Ammon's horn (tissue), 1 donor: Measurements from ENCODE around the gene MECP2.
A peak's percentile ranks its signal among the peaks of the same experiment; 100 is the strongest.
"Not testable (repeated sequence)": the region's sequence is repeated elsewhere in the genome, so short reads cannot be mapped to it uniquely, and the experiment has no call there.

Experiments used
- DNase-seq: peaks from one replicate; pipeline ENCODE4 v3.0.0-alpha.2; 2016; ENCODE audit warnings: low spot score

MECP2 gene

GRCh38 chrX:154097589-154098541 lies at the start of gene MECP2:
TSS of gene MECP2 (minus strand) at chrX:154097717.
- DNase-seq: peak; percentile 94

- not testable (repeated sequence) for DNase-seq
These were observed 46.5 kb upstream of the MECP2 start, which contains the start of gene OPN1LW for GRCh38 chrX:154144010-154144409. TSS of gene OPN1LW (plus strand) at chrX:154144243. CDS start at chrX:154144284, 41 bp downstream.

- DNase-seq: peak; percentile 5
These were observed 45.6 kb upstream of the MECP2 start for GRCh38 chrX:154142950-154143745.

GRCh38 chrX:154142386-154142785 lies 44.9 kb upstream of the MECP2 start:
- no peak for DNase-seq

DNA sequence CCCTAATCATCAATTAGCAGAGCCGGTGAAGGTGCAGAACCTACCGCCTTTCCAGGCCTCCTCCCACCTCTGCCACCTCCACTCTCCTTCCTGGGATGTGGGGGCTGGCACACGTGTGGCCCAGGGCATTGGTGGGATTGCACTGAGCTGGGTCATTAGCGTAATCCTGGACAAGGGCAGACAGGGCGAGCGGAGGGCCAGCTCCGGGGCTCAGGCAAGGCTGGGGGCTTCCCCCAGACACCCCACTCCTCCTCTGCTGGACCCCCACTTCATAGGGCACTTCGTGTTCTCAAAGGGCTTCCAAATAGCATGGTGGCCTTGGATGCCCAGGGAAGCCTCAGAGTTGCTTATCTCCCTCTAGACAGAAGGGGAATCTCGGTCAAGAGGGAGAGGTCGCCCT lies 43.2 kb upstream of the MECP2 start:
- no peak for DNase-seq

GRCh38 chrX:154140206-154140605 lies 42.7 kb upstream of the MECP2 start:
- DNase-seq: no peak

DNA sequence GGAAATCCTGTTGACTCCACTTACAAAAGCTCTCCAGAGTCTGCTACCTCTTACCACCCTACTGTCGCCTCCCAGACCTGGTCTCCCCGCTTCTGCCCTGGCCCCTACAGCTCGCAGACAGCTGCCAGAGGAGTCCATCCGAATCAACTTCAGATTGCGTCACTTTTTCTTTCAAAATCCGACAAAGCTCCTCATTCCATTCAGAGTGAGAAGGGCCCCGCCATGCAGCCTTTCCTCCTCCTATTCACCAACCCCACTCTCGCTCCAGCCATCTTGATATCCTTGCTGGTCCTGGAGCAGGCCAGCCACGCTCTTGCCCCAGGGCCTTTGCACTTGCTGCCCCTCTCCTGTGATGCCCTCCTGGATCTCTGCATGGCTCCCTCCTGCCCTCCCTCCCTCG lies 41.3 kb upstream of the MECP2 start:
- DNase-seq: no peak

GRCh38 chrX:154136627-154137161 lies 39.2 kb upstream of the MECP2 start:
- peak; percentile 11 for DNase-seq

- DNase-seq: no peak
These were observed 38.1 kb upstream of the MECP2 start for GRCh38 chrX:154135458-154136229.

GRCh38 chrX:154132366-154132765 lies 34.8 kb upstream of the MECP2 start:
- DNase-seq: no peak

DNA sequence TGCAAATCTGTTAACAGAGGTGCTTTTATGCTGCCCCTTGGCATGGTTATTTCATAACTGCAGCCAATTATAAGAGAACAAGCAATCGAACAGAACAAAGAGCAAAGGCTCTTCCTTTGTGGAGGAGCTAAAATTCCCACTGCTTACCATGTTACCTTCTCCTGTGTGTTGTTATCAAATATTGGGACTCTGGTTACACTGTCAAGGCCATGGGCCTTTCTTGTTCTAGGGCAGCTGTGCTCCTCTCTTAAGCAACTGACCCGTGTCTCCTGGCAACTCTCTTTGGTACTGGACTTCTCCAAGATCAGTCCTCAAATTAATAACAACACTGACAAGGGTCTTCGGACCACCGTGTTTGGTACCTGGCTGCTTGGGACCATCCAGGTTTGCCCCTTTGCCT lies 34.4 kb upstream of the MECP2 start:
- no peak for DNase-seq

- DNase-seq: no peak
These were observed 28.6 kb upstream of the MECP2 start for GRCh38 chrX:154126101-154126500.

GRCh38 chrX:154125391-154126040 lies 28.0 kb upstream of the MECP2 start:
- DNase-seq: peak; percentile 7

DNA sequence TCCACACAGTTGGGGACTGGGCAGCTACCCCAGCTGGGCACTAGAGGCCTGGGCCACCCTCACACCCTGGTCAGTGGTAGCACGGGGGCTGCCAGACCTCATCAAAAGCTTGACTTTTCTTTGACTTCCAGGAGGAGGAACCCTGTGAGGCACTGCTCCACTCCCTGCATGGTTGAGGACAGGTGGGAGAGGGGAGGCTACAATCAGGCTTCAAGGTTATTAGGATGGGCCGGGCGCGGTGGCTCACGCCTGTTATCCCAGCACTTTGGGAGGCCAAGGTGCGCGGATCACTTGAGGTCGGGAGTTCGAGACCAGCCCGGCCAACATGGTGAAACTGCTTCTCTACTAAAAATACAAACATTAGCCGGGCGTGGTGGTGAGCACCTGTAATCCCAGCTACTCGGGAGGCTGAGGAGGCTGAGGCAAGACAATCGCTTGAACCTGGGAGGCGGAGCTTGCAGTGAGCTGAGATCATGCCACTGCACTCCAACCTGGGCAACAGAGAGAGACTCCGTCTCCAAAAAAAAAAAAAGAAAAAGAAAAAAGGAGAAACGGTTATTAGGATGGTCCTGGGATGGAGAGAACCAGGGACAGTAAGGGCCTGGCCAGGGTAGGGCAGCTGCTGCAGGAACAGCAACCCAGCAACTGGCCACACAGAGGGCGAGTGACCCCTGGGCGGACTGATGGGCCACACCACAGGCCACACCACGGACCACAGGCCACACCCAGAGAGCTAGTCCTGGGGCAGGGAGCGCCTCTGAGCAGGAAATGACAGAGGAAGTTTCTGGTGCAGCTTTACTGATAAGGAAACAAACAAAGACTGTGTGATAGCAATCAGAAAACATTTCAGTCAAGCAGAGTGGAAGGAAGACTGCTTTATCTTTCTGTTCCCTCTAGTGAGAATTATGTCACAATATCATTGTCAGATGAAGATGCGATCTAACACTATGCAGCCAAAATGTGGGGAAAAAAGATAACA lies 26.0 kb upstream of the MECP2 start:
- peak; percentile 20 for DNase-seq

GRCh38 chrX:154121961-154122360 lies 24.4 kb upstream of the MECP2 start:
- no peak for DNase-seq

DNA sequence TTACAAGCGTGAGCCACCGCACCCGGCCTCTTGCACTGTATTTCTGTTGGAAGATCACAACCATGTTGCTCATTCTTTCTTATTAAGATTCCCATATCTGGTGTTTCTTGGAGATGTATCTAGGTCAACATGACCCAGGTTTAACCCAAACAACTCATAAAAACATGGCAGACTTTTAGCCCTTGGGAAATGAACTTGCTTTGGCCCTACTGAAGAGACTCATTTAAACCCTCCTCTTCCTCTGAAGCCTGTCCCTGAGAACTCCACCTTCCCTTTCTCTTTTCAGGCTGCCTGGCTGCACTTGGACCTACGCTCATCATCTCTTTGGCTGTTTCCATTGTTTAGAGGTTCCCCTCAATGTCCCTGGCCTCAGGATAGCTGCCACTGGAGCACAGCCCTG lies 23.7 kb upstream of the MECP2 start:
- no peak for DNase-seq

DNA sequence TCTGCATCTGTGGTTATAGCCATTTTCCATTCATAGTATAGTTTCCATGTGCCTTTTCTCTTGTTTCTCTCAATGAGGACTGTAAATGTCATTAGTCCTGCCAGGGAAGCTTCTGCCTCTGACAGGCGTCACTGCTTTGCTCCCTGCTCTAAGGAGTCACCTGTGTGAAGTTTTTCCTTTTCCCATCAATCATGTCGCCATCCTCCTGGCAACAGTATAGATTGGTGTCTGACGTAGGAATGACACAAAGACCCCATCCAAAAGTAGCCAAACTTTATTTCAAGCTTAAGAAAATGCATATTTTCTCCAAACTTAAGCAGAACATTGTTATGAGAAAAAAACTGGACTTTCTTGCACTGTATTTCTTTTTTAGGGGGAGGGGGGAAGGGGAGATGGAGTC lies 23.1 kb upstream of the MECP2 start:
- DNase-seq: no peak

DNA sequence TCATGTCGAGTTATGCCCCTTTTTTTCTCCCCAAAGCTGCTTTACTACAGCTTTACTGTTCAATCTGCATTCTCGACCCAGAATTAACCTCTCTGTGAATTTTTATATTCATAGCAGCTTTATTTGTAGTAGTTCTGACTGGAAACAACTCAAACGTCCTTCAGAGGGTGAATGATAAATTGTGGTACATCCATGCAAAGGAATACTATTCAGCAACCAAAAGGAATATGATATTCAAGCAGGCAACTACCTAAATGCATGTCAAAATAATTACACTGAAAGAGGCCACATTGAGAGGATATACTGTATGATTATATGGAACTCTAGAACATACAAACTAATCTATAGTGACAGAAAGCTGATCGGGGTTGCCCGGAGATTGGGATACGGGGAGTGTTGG lies 20.0 kb upstream of the MECP2 start:
- no peak for DNase-seq

DNA sequence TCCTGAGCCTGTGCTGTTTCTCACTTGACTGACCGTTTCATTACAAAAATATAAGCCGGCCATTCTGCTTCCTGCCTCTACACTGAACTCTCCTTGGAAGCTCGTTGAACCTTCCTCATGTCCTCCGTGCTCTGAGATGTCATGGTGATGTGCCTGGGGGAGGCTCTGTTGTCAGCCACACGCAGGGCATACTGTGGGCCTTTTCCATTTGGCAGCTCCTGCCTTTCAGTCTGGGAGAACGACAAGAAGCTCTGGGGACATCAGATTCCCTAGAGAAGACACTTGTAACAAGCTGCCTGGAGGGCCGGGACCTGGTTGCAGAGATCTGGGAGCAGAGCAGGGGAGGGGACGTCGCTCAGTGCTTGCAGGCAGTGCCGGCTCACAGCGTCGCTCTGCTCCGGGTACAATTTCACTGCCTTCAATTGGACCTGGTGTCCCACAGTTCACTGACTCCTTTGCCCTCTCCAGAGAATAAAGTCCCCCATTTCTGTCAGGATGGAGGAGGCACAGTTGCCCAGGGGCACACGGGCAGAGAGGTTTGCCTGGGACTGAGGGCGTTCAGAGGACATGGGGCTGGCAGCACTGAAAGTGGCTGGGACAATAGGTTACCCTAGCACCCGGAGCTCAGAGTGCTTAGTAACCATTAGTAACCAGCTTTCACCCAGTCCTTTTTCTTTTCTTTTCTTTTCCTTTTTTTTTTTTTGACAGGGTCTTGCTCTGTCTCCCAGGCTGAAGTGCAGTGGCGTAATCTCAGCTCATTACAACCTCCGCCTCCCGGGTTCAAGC lies 19.1 kb upstream of the MECP2 start:
- no peak for DNase-seq
